Lung (tissue), 12 donors: Measurements from ENCODE around the gene PXMP4. TPM values are rescaled to one million over a fixed set of nuclear protein-coding genes. Genes with fewer than 3 reads are reported as not detected.

Source experiments
- ATAC-seq: fragments of 200-7000 bp; cut with Tn5 transposase; one replicate; pipeline ENCODE4 v1.9.1; 2020; ENCODE audit warnings: moderate number of reproducible peaks; ENCODE audit not compliant: insufficient read depth, low FRiP score
- DNase-seq, 3 donors: peaks; one replicate each; pipeline ENCODE4 v3.0.0-alpha.2; 2013 to 2017
- H3K27ac ChIP-seq, 2 donors: one replicate each; pipeline ENCODE4 v1.5.1; 2013; ENCODE audit warnings: mild to moderate bottlenecking in 2 of 2, moderate library complexity in 2 of 2, control low read depth in 1 of 2, inconsistent platforms in 1 of 2, low read depth in 1 of 2, low read length in 1 of 2
- H3K27me3 ChIP-seq, 3 donors: one replicate each; pipeline ENCODE4 v1.5.1; 2013; ENCODE audit warnings: low read length in 2 of 3; ENCODE audit not compliant: control insufficient read depth in 3 of 3, insufficient read depth in 3 of 3
- H3K36me3 ChIP-seq, 4 donors: one replicate each; pipeline ENCODE4 v1.5.1; 2013; ENCODE audit warnings: low read length in 4 of 4, mild to moderate bottlenecking in 1 of 4, moderate library complexity in 1 of 4; ENCODE audit not compliant: control insufficient read depth in 4 of 4, insufficient read depth in 4 of 4
- H3K4me1 ChIP-seq, 5 donors: one replicate each; pipeline ENCODE4 v1.5.1; 2013; ENCODE audit warnings: low read length in 5 of 5, mild to moderate bottlenecking in 2 of 5, moderate library complexity in 1 of 5; ENCODE audit not compliant: control insufficient read depth in 5 of 5, insufficient read depth in 5 of 5
- H3K4me3 ChIP-seq: one replicate; pipeline ENCODE4 v1.5.1; 2013; ENCODE audit warnings: mild to moderate bottlenecking, control low read depth, moderate library complexity
- H3K9ac ChIP-seq, 2 donors: one replicate each; pipeline ENCODE4 v1.5.1; 2013; ENCODE audit warnings: low read length in 2 of 2, control low read depth in 1 of 2; ENCODE audit not compliant: insufficient read depth in 1 of 2
- H3K9me3 ChIP-seq, 4 donors: one replicate each; pipeline ENCODE4 v1.5.1; 2013; ENCODE audit warnings: low read length in 3 of 4, mild to moderate bottlenecking in 1 of 4, moderate library complexity in 1 of 4; ENCODE audit not compliant: control insufficient read depth in 4 of 4, insufficient read depth in 3 of 4
- WGBS, 2 donors: extraction: QIAGEN DNeasy Blood & Tissue Kit; methylation state at CpG; one replicate each; pipeline ENCODE4 v1.1.7; 2013; 5-methylcytosine and 5-hydroxymethylcytosine counted together
- polyA plus RNA-seq, 2 donors: library from polyadenylated mRNA; stranded (reverse); fragments of 200-250 nt; gene quantifications; one replicate each; pipeline ENCODE4 v1.2.1, GENCODE V29; 2013
- total RNA-seq, 2 donors: library from RNA; depleted of rRNA in 1 of 2; stranded (reverse); fragments of >200 nt in 1 of 2; gene quantifications; one replicate each; pipeline ENCODE4 v1.2.1, GENCODE V29; 2014 to 2021
- TF ChIP-seq, protein P1 (sequence below): IDR thresholded peaks from 2 replicates; pipeline ENCODE4 v1.5.1; 2012; ENCODE audit warnings: mild to moderate bottlenecking; ENCODE audit errors: control extremely low read depth, extremely low read depth
- donor health status: control.
- donor health status: control.
- donor health status: Bipolar disorder and iron deficiency.
- donor health status: healthy.
- donor health status: DM: yes; HTN: yes; CAD: no.

PXMP4 gene
- total and polyA plus RNA-seq, 4 donors: 10.2 to 36.8 (median 26.8) TPM

DNA sequence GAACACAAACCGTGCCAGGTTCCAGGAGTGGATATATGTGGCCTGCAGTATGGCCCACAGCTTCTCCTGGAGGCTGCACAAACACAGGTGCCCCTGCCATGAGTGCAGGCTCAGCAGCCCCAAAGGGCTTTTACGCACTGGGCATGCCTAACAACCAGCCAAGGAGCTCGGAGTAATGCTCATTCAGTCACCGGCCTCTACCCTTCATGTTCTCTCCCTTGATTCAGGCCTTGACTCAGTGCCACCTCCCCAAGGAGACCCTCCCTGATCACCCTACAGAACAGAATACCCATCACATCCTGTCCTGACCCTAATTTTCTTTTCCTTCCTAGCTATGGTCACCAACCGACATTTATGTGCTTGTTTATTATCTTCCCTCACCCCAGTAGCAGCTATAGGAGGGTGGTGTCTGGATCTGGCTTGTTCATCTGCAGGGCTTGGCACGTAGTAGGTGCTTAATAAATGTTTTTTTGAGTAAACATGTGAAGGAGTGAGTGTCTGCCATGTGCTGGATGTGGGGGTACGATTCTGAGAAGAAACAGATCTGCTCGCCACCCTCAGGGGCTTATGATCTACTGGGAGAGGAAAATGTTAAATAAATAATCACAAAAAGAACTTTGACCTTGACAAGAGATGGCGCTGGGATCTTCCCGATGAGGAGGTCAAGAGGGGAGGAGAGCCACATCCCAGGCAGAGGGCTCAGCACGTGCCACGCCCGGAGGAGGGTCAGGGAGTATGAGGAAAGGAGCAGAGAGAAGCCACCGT lies 9.2 kb downstream of the PXMP4 start:
- TF ChIP-seq, protein P1, sequence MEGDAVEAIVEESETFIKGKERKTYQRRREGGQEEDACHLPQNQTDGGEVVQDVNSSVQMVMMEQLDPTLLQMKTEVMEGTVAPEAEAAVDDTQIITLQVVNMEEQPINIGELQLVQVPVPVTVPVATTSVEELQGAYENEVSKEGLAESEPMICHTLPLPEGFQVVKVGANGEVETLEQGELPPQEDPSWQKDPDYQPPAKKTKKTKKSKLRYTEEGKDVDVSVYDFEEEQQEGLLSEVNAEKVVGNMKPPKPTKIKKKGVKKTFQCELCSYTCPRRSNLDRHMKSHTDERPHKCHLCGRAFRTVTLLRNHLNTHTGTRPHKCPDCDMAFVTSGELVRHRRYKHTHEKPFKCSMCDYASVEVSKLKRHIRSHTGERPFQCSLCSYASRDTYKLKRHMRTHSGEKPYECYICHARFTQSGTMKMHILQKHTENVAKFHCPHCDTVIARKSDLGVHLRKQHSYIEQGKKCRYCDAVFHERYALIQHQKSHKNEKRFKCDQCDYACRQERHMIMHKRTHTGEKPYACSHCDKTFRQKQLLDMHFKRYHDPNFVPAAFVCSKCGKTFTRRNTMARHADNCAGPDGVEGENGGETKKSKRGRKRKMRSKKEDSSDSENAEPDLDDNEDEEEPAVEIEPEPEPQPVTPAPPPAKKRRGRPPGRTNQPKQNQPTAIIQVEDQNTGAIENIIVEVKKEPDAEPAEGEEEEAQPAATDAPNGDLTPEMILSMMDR: no peak
- Histone ChIP-seq H3K27ac (no peak overlapping the region), H3K4me3 (no peak overlapping the region), H3K4me1 (peaks cover 0 to 13% (median 0%) of the 10 kb centered on the region in 5 donors), H3K9me3 (no peaks in the 10 kb centered on the region), H3K36me3 (peaks cover 5 to 31% (median 19%) of the 10 kb centered on the region in 4 donors), H3K27me3 (no peaks in the 10 kb centered on the region), H3K9ac (no peak overlapping the region)
- DNase-seq: no peak
- no peak for ATAC-seq
- WGBS, 2 donors: 74 to 78% methylated on average over 14 of the region's 14 CpGs

DNA sequence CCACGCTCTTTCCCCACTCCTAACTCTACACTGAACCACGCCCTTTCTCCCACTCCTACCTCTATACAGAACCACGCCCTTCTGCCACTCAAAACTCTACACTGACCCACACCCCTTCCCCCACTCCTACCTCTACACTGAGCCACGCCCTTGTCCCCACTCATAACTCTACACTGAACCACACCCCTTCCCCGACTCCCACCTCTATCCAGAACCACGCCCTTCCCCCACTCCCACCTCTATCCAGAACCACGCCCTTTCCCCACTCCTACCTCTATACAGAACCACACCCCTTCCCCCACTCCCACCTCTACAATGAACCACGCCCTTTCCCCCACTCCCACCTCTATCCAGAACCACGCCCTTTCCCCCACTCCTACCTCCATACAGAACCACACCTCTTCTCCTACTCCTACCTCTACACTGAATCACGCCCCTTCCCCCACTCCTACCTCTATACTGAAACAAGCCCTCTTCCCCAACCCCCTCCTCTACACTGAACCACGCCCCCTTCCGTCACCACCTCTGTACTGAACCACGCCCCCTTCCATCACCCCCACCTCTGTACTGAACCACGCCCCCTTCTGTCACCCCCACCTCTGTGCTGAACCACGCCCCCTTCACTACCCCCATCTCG lies 10.1 kb downstream of the PXMP4 start:
- no peak for DNase-seq
- peak; percentile 53 for ATAC-seq
- 76 to 87% methylated on average over 16 of the region's 16 CpGs for WGBS, 2 donors

DNA sequence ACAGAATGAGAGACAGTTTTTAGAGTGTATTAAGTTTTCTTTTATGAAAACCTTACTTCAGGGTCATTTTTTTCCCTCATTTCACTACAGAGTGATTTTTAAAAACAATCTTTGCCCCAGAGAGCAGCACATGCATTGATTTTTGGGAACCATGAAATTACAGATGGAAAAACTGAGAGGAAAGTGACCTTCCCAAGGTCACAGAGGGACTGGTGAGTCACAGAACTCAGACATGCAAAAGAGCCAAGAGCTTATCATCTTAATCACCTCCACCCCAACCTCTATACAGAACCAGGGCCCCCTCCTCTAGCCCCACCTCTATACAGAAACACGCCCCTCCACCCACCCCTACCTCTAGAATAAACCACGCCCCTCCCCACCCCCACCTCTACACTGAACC lies 10.7 kb downstream of the PXMP4 start:
- no peak overlapping the region for H3K27ac ChIP-seq
- H3K27me3 ChIP-seq: no peaks in the 10 kb centered on the region
- 73 to 91% methylated on average over 2 of the region's 2 CpGs for WGBS, 2 donors
- no peak overlapping the region for H3K4me3 ChIP-seq
- peaks cover 0 to 13% (median 0%) of the 10 kb centered on the region in 5 donors for H3K4me1 ChIP-seq
- TF ChIP-seq, protein P1: no peak
- peaks cover 5 to 29% (median 18%) of the 10 kb centered on the region in 4 donors for H3K36me3 ChIP-seq
- no peak for ATAC-seq
- no peak overlapping the region for H3K9ac ChIP-seq
- no peaks in the 10 kb centered on the region for H3K9me3 ChIP-seq
- no peak for DNase-seq

More for the DNA sequence above, 10.1 kb downstream of the PXMP4 start:
- no peak overlapping the region for H3K9ac ChIP-seq
- peaks cover 0 to 13% (median 0%) of the 10 kb centered on the region in 5 donors for H3K4me1 ChIP-seq
- no peak overlapping the region for H3K27ac ChIP-seq
- TF ChIP-seq, protein P1: no peak
- H3K4me3 ChIP-seq: no peak overlapping the region
- peaks cover 5 to 31% (median 19%) of the 10 kb centered on the region in 4 donors for H3K36me3 ChIP-seq
- H3K27me3 ChIP-seq: no peaks in the 10 kb centered on the region
- no peaks in the 10 kb centered on the region for H3K9me3 ChIP-seq
